ENCODE results near the gene TMOD3. TPM values are rescaled to one million over a fixed set of nuclear protein-coding genes. Genes with fewer than 3 reads are reported as not detected.

Gene TMOD3
- total and polyA plus RNA-seq, 2 of the 8 experiments (the other 6 are each of a cell fraction or from before 2014, with no cell fraction given), result 3.9 to 29.0 TPM

- TF ChIP-seq, protein P1, sequence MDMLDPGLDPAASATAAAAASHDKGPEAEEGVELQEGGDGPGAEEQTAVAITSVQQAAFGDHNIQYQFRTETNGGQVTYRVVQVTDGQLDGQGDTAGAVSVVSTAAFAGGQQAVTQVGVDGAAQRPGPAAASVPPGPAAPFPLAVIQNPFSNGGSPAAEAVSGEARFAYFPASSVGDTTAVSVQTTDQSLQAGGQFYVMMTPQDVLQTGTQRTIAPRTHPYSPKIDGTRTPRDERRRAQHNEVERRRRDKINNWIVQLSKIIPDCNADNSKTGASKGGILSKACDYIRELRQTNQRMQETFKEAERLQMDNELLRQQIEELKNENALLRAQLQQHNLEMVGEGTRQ (IDR thresholded peaks at IDR 0.05; ENCODE audit: low read length), result no peak
- TF ChIP-seq CHD2 (IDR thresholded peaks at IDR 0.05; ENCODE audit: low read length), result no peak
These were observed 37.3 kb downstream of the TMOD3 start (continued) for GRCh38 chr15:51866751-51867150.
